ENCODE results near the gene EID3. TPM values are rescaled to one million over a fixed set of nuclear protein-coding genes. Genes with fewer than 3 reads are reported as not detected.
"Not testable (repeated sequence)": the region's sequence is repeated elsewhere in the genome, so short reads cannot be mapped to it uniquely, and the experiment has no call there.

Gene EID3
- polyA plus RNA-seq, 2 of the 4 experiments (the other 2 are of a cell fraction) = 6.8 to 12.2 TPM

DNA sequence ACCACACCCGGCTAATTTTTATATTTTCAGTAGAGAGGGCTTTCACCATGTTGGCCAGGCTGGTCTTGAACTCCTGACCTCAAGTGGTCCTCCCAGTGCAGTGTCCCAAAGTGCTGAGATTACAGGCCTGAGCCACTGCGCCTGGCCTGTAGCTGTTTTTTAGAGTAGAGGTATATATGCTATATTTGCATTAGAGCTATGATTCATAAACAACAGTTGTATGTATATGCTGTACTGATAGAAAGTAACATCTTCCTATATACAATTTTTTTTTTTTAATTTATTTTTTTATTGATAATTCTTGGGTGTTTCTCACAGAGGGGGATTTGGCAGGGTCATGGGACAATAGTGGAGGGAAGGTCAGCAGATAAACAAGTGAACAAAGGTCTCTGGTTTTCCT is 19.0 kb downstream of the EID3 start:
- TF ChIP-seq HOXA7 (CRISPR knock-in tag; IDR thresholded peaks at IDR 0.05) (peak; percentile 88; the same call in 1 of the 2 replicates), RARB (CRISPR knock-in tag; IDR thresholded peaks at IDR 0.05) (peak; percentile 69; the same call in 1 of the 2 replicates), TFCP2L1 (CRISPR knock-in tag; IDR thresholded peaks at IDR 0.05) (peak; percentile 74; the same call in 1 of the 2 replicates), JUN (IDR thresholded peaks at IDR 0.05) (peak in 1 of 2 experiments; percentile 23; a peak in 1 of 5 replicates), FOSB (CRISPR knock-in tag; IDR thresholded peaks at IDR 0.05) (peak; percentile 88; the same call in 1 of the 2 replicates)
- H3K27ac ChIP-seq = peak overlapping the region; percentile 5 to 72; a peak in 4 of 6 replicates
- H3K9me3 ChIP-seq; DNase-seq (ENCODE audit: low read depth in 1 of 2, low spot score in 1 of 2); POLR2A ChIA-PET; CTCF ChIA-PET; FAIRE-seq; H3K4me3 ChIP-seq: not testable (repeated sequence)
- peak overlapping the region; percentile 97; the same call in 2 of the 3 replicates for H3K4me2 ChIP-seq
- WGBS (ENCODE audit: missing lambda C conversion rate) = 90% methylated on average over 2 of the region's 2 CpGs
- ATAC-seq = peak in 1 of 2 experiments; percentile 6; a peak in 3 of 6 replicates
- peaks cover 91% of the 10 kb centered on the region for H3K4me1 ChIP-seq

DNA sequence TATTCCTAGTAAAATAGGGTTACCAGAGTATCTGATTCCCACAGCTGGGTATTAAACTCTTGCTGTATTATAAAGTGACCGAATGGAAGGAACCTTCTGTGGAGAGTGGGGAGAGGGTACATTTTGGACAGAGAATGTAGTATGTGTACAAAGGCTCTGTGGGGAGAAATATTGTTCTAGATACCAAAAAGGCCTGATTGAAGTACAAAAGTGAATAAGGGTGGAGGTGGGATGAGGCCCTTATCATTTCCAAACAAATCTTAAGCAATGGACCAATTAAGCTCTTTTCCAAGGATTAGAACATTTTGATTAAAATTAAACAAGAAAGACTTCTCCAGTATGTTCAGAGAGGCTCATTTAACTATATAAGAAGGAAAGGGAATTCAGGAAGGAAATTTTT is 20.4 kb downstream of the EID3 start:
- ATAC-seq (peak; percentile 3 to 15; a peak in 3 of 6 replicates), FAIRE-seq (no peak), DNase-seq (ENCODE audit: low read depth in 1 of 2, low spot score in 1 of 2) (no peak)
- H3K9me3 ChIP-seq = no peaks in the 10 kb centered on the region
- WGBS (ENCODE audit: missing lambda C conversion rate) = 95% methylated on average over 1 of the region's 1 CpG
- H3K4me2 ChIP-seq = 0 out of 3 replicates have a peak overlapping the region, but pooled peaks have one; percentile 8
- ChIA-PET POLR2A (no interaction called here), CTCF (no interaction called here)
- peaks cover 91% of the 10 kb centered on the region for H3K4me1 ChIP-seq
- H3K27ac ChIP-seq = peak overlapping the region in 1 of 2 experiments; percentile 47; a peak in 1 of 6 replicates
- H3K4me3 ChIP-seq = no peak overlapping the region
- TF ChIP-seq HEYL (CRISPR knock-in tag; IDR thresholded peaks at IDR 0.05) (no peak), PHF8 (IDR thresholded peaks at IDR 0.05; ENCODE audit: borderline replicate concordance, low read depth) (no peak), GATA3 (IDR thresholded peaks at IDR 0.05; ENCODE audit: borderline replicate concordance) (no peak), RARB (CRISPR knock-in tag; IDR thresholded peaks at IDR 0.05) (peak; percentile 84), POLR2AphosphoS2 (conservative IDR thresholded peaks at IDR 0.05; ENCODE audit: low read length) (peak; percentile 97), KDM1A (IDR thresholded peaks at IDR 0.05; ENCODE audit: low read depth) (no peak), FOSL2 (IDR thresholded peaks at IDR 0.05) (no peak), FOSL2 (CRISPR knock-in tag; IDR thresholded peaks at IDR 0.05) (0 out of 2 replicates have a peak, but pooled peaks have one; percentile 3), CHD2 (IDR thresholded peaks at IDR 0.05; ENCODE audit: low read length, partially characterized antibody) (no peak), TP53 (CRISPR knock-in tag; IDR thresholded peaks at IDR 0.05) (peak; percentile 84), JUNB (IDR thresholded peaks at IDR 0.05) (no peak), ZNF302 (CRISPR knock-in tag; IDR thresholded peaks at IDR 0.05) (no peak), ZC3H11A (IDR thresholded peaks at IDR 0.05) (no peak), FOXS1 (CRISPR knock-in tag; IDR thresholded peaks at IDR 0.05) (no peak), BHLHE40 (IDR thresholded peaks at IDR 0.05; ENCODE audit: low read depth, low read length) (no peak), RNF2 (IDR thresholded peaks at IDR 0.05; ENCODE audit: borderline replicate concordance, low read depth) (no peak), RFX5 (IDR thresholded peaks at IDR 0.05) (no peak), SMC3 (IDR thresholded peaks at IDR 0.05) (no peak), CEBPB (IDR thresholded peaks at IDR 0.05) (no peak), HOXB5 (CRISPR knock-in tag; IDR thresholded peaks at IDR 0.05) (no peak), CHD4 (IDR thresholded peaks at IDR 0.05; ENCODE audit: borderline replicate concordance) (no peak), RCOR1 (IDR thresholded peaks at IDR 0.05; ENCODE audit: low read depth, low read length) (no peak), HOXB13 (CRISPR knock-in tag; IDR thresholded peaks at IDR 0.05; ENCODE audit: low read depth) (no peak), CBX8 (IDR thresholded peaks at IDR 0.05) (no peak), MAFK (IDR thresholded peaks at IDR 0.05; ENCODE audit: partially characterized antibody) (no peak), MAZ (IDR thresholded peaks at IDR 0.05; ENCODE audit: borderline replicate concordance, low read depth, low read length) (no peak), CBX2 (IDR thresholded peaks at IDR 0.05; ENCODE audit: borderline replicate concordance, low read depth) (no peak), TFCP2L1 (CRISPR knock-in tag; IDR thresholded peaks at IDR 0.05) (peak; percentile 93), EP300 (IDR thresholded peaks at IDR 0.05) (no peak), FOSB (CRISPR knock-in tag; IDR thresholded peaks at IDR 0.05) (peak; percentile 98)
- TF ChIP-seq, protein P1, sequence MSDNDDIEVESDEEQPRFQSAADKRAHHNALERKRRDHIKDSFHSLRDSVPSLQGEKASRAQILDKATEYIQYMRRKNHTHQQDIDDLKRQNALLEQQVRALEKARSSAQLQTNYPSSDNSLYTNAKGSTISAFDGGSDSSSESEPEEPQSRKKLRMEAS (IDR thresholded peaks at IDR 0.05) = no peak
- TF ChIP-seq, protein P2, sequence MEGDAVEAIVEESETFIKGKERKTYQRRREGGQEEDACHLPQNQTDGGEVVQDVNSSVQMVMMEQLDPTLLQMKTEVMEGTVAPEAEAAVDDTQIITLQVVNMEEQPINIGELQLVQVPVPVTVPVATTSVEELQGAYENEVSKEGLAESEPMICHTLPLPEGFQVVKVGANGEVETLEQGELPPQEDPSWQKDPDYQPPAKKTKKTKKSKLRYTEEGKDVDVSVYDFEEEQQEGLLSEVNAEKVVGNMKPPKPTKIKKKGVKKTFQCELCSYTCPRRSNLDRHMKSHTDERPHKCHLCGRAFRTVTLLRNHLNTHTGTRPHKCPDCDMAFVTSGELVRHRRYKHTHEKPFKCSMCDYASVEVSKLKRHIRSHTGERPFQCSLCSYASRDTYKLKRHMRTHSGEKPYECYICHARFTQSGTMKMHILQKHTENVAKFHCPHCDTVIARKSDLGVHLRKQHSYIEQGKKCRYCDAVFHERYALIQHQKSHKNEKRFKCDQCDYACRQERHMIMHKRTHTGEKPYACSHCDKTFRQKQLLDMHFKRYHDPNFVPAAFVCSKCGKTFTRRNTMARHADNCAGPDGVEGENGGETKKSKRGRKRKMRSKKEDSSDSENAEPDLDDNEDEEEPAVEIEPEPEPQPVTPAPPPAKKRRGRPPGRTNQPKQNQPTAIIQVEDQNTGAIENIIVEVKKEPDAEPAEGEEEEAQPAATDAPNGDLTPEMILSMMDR (IDR thresholded peaks at IDR 0.05) = no peak
- TF ChIP-seq, protein P3, sequence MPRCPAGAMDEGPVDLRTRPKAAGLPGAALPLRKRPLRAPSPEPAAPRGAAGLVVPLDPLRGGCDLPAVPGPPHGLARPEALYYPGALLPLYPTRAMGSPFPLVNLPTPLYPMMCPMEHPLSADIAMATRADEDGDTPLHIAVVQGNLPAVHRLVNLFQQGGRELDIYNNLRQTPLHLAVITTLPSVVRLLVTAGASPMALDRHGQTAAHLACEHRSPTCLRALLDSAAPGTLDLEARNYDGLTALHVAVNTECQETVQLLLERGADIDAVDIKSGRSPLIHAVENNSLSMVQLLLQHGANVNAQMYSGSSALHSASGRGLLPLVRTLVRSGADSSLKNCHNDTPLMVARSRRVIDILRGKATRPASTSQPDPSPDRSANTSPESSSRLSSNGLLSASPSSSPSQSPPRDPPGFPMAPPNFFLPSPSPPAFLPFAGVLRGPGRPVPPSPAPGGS (IDR thresholded peaks at IDR 0.05) = no peak
